H1 (cell line): ENCODE data around the gene GALNT11. TPM values are rescaled to one million over a fixed set of nuclear protein-coding genes. Genes with fewer than 3 reads are reported as not detected.

ENCODE experiments used
- CTCF ChIA-PET: fragments of 300-600 bp; sonication (Branson Sonifier 250); formaldehyde crosslinking; loops from one replicate; lab custom pipeline; 2021; ENCODE audit not compliant: partially characterized antibody; lab: Charles Lee
- POLR2A ChIA-PET: fragments of 300-600 bp; sonication (Branson Sonifier 250); formaldehyde crosslinking; loops from one replicate; lab custom pipeline; 2021; ENCODE audit warnings: inconsistent platforms; ENCODE audit not compliant: partially characterized antibody; lab: Charles Lee
- DNase-seq, 2 experiments: peaks; one replicate each; pipeline versions ENCODE4 v3.0.0 to v3.0.0-alpha.2; 2010 to 2022; ENCODE audit warnings: low spot score in 2 of 2, low read depth in 1 of 2, mixed read lengths in 1 of 2
- FAIRE-seq: peaks from 2 replicates; lab custom pipeline; 2011; peaks lifted over from hg19 to GRCh38; lab: Jason Lieb, UNC
- H2AFZ ChIP-seq: 2 replicates; pipeline ENCODE4 v1.8.1; 2012; ENCODE audit warnings: low read length, inconsistent platforms
- H2AK5ac ChIP-seq: 2 replicates; pipeline ENCODE4 v1.6.1; 2013; ENCODE audit warnings: low read depth, low read length
- H2BK120ac ChIP-seq: replicated peaks from 2 replicates; pipeline ENCODE3; 2013; ENCODE audit warnings: low read depth, low read length, inconsistent platforms
- H2BK12ac ChIP-seq: 2 replicates; pipeline ENCODE4 v1.6.1; 2013; ENCODE audit warnings: low read depth, low read length
- H2BK15ac ChIP-seq: 2 replicates; pipeline ENCODE4 v1.6.1; 2013; ENCODE audit warnings: low read length
- H2BK20ac ChIP-seq: 2 replicates; pipeline ENCODE4 v1.6.1; 2013; ENCODE audit warnings: low read length
- H2BK5ac ChIP-seq: 2 replicates; pipeline ENCODE4 v1.6.1; 2013; ENCODE audit warnings: low read depth, low read length
- H3K14ac ChIP-seq: 2 replicates; pipeline ENCODE4 v1.6.1; 2013; ENCODE audit warnings: inconsistent platforms; ENCODE audit not compliant: insufficient read length
- H3K18ac ChIP-seq: 2 replicates; pipeline ENCODE4 v1.6.1; 2013; ENCODE audit warnings: low read length; ENCODE audit errors: extremely low read depth
- H3K23ac ChIP-seq: 2 replicates; pipeline ENCODE4 v1.6.1; 2013; ENCODE audit warnings: inconsistent platforms; ENCODE audit not compliant: insufficient read length
- H3K23me2 ChIP-seq: 2 replicates; pipeline ENCODE4 v1.6.1; 2013; ENCODE audit warnings: low read depth, low read length
- H3K27ac ChIP-seq: 2 replicates; pipeline ENCODE4 v1.6.1; 2011; ENCODE audit warnings: low read depth, low read length, inconsistent platforms
- H3K27me3 ChIP-seq, 4 experiments: replicated peaks in 1 of 4; 1 replicate in 1 of 4; 2 replicates in 3 of 4; pipeline versions ENCODE4 v1.6.1 to v1.8.1; 2011 to 2013; ENCODE audit warnings: low read length in 3 of 4, mild to moderate bottlenecking in 3 of 4, inconsistent platforms in 2 of 4, mixed read lengths in 2 of 4, moderate library complexity in 1 of 4; ENCODE audit not compliant: control insufficient read depth in 3 of 4, insufficient read depth in 3 of 4; ENCODE audit errors: extremely low read depth in 1 of 4
- H3K36me3 ChIP-seq, 4 experiments: 2 replicates each; pipeline versions ENCODE4 v1.6.1 to v1.8.1; 2011 to 2013; ENCODE audit warnings: mild to moderate bottlenecking in 4 of 4, low read length in 3 of 4, moderate library complexity in 2 of 4, control low read depth in 1 of 4, inconsistent platforms in 1 of 4; ENCODE audit not compliant: insufficient read depth in 4 of 4, control insufficient read depth in 2 of 4
- H3K4ac ChIP-seq: replicated peaks from 2 replicates; pipeline ENCODE3; 2013; ENCODE audit warnings: low read length, low read depth, mixed read lengths, inconsistent platforms; ENCODE audit not compliant: insufficient read length
- H3K4me1 ChIP-seq, 4 experiments: replicated peaks in 1 of 4; 1 replicate in 1 of 4; 2 replicates in 3 of 4; pipeline versions ENCODE4 v1.6.1 to v1.8.1; 2011 to 2013; ENCODE audit warnings: low read length in 3 of 4, inconsistent platforms in 2 of 4, mixed read lengths in 1 of 4; ENCODE audit not compliant: insufficient read depth in 4 of 4, control insufficient read depth in 3 of 4
- H3K4me2 ChIP-seq, 2 experiments: 2 replicates each; pipeline versions ENCODE4 v1.6.1 to v1.8.1; 2011 to 2013; ENCODE audit warnings: low read depth in 2 of 2, low read length in 2 of 2, control low read depth in 1 of 2, inconsistent platforms in 1 of 2, mild to moderate bottlenecking in 1 of 2; ENCODE audit not compliant: insufficient read depth in 1 of 2
- H3K4me3 ChIP-seq, 4 experiments: fragments of 200-600, 300-600 bp in 1 of 4; sonication (generic), shearing (Covaris generic), sonication (Bioruptor Twin) in 1 of 4; 2 replicates each; pipeline versions ENCODE4 v1.5.1 to v1.8.1; 2011 to 2016; ENCODE audit warnings: low read length in 4 of 4, low read depth in 3 of 4, control low read depth in 2 of 4, inconsistent platforms in 2 of 4, mild to moderate bottlenecking in 2 of 4, mixed read lengths in 1 of 4, moderate library complexity in 1 of 4; ENCODE audit not compliant: insufficient read depth in 2 of 4; ENCODE audit errors: extremely low read depth in 1 of 4
- H3K56ac ChIP-seq: replicated peaks from 2 replicates; pipeline ENCODE3; 2013; ENCODE audit warnings: low read depth, mild to moderate bottlenecking, mixed read lengths, low read length, inconsistent platforms; ENCODE audit not compliant: insufficient read length
- H3K79me1 ChIP-seq: 2 replicates; pipeline ENCODE4 v1.6.1; 2013; ENCODE audit warnings: low read depth, low read length, control low read depth
- H3K79me2 ChIP-seq, 2 experiments: 2 replicates each; pipeline versions ENCODE4 v1.6.1 to v1.8.1; 2012 to 2013; ENCODE audit warnings: low read length in 2 of 2, mild to moderate bottlenecking in 2 of 2, inconsistent platforms in 1 of 2; ENCODE audit not compliant: insufficient read depth in 2 of 2, control insufficient read depth in 1 of 2
- H3K9ac ChIP-seq, 4 experiments: replicated peaks in 1 of 4; 1 replicate in 1 of 4; 2 replicates in 3 of 4; pipeline versions ENCODE4 v1.6.1 to v1.8.1; 2011 to 2013; ENCODE audit warnings: low read depth in 3 of 4, low read length in 3 of 4, control low read depth in 2 of 4, mild to moderate bottlenecking in 2 of 4, moderate library complexity in 2 of 4, inconsistent platforms in 1 of 4; ENCODE audit errors: extremely low read depth in 1 of 4
- H3K9me3 ChIP-seq, 2 experiments: 2 replicates each; pipeline versions ENCODE4 v1.6.1 to v1.8.1; 2012 to 2013; ENCODE audit warnings: mild to moderate bottlenecking in 2 of 2, moderate library complexity in 2 of 2, control low read depth in 1 of 2, inconsistent platforms in 1 of 2, low read depth in 1 of 2, low read length in 1 of 2, mixed read lengths in 1 of 2; ENCODE audit not compliant: insufficient read depth in 2 of 2
- H4K20me1 ChIP-seq, 2 experiments: replicated peaks in 1 of 2; 2 replicates each; pipeline versions ENCODE3 to v1.8.1; 2011 to 2013; ENCODE audit warnings: inconsistent platforms in 2 of 2, low read length in 2 of 2, mild to moderate bottlenecking in 1 of 2; ENCODE audit not compliant: insufficient read depth in 2 of 2, control insufficient read depth in 1 of 2
- H4K5ac ChIP-seq: 2 replicates; pipeline ENCODE4 v1.6.1; 2013; ENCODE audit warnings: low read length, low read depth, mixed read lengths, inconsistent platforms; ENCODE audit not compliant: insufficient read length
- H4K8ac ChIP-seq: 2 replicates; pipeline ENCODE4 v1.8.0; 2013; ENCODE audit warnings: mild to moderate bottlenecking, moderate library complexity, low read length, inconsistent platforms; ENCODE audit not compliant: insufficient read depth; ENCODE audit errors: extremely low read depth
- H4K91ac ChIP-seq: replicated peaks from 2 replicates; pipeline ENCODE3; 2013; ENCODE audit warnings: low read length, mixed read lengths, inconsistent platforms; ENCODE audit not compliant: insufficient read length
- WGBS, 2 experiments: shearing (Covaris generic) in 1 of 2; methylation state at CpG; one replicate each; pipeline versions ENCODE4 v1.1.6 to v1.1.7; 2013 to 2015; ENCODE audit warnings: low lambda C conversion rate in 2 of 2, mixed read lengths in 2 of 2, inconsistent platforms in 1 of 2, low coverage in 1 of 2, missing lambda C conversion rate in 1 of 2; ENCODE audit not compliant: insufficient replicate concordance in 2 of 2, insufficient coverage in 1 of 2, insufficient read length in 1 of 2; ENCODE audit errors: extremely low coverage in 1 of 2, missing lambda C conversion rate in 1 of 2; 5-methylcytosine and 5-hydroxymethylcytosine counted together
- polyA plus RNA-seq, 7 experiments: library from polyadenylated mRNA; depleted of rRNA in 3 of 7; stranded (reverse) in 5 of 7; unstranded in 2 of 7; fragments of >200 nt in 5 of 7; fragments of 200-250 nt in 2 of 7; gene quantifications; 1 replicate in 5 of 7; 2 replicates in 1 of 7; 4 replicates in 1 of 7; pipeline versions ENCODE4 v1.2.1 to v1.2.3, GENCODE V29; 2011 to 2013; ENCODE audit warnings: missing spikeins in 2 of 7, mixed read lengths in 2 of 7
- total RNA-seq: library from RNA; stranded (reverse); fragmentation: NEBNext Ultra II Directional; extraction: Animal tissue kit (Norgen Biotek cat#: 25700); gene quantifications from 2 replicates; pipeline ENCODE4 v1.2.1, GENCODE V29; 2021
- TF ChIP-seq, protein P1 (sequence below): IDR thresholded peaks from 2 replicates; pipeline ENCODE4 v1.6.1; 2012; ENCODE audit warnings: low read length, inconsistent platforms

GALNT11 gene
- total and polyA plus RNA-seq, 2 of the 8 experiments (the other 6 are each of a cell fraction or from before 2014, with no cell fraction given): 20.5 to 23.2 TPM

DNA sequence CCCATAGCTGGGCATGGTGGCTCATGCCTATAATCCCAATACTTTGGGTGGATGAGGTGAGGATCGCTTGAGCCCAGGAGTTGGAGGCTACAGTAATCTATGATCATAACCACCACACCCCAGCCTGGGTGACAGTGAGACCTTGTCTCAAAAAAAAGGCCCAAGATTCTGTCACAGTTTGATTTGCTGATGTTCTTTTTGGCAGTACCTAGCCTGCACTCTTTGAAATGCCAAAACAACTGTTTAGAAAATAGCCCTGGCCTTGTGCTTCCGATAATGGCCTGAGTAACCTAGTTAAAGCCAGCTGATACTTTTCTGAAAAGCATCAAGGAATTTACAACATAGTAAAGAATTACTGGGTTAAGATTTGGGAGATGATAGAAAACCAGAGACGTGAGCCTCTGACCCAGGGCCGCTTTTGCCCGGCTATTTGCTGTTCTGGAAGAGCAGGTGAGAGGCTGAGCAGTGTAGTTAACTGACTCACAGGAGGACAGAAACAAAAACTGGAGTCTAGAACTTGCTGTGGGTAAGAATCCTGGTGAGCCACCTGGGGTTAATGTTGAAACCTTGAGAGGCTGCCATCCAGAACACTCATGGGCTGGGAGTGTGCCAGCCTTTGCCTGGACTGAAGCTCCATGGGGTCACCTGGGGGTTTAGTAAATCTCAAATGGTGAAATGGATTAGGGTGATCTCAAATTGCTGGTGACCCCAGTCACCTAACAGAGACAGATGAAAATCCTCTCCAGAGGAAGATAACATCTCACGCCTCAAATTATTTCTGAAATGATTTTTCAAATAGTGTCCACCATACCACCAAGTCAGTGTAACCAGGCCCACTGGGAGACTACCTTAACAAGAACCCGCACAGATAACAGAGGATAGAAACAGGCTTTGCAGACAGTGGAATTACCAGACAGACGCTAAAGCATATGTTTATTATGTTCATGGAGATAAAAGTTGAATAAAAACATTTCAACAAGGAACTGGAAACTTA, 51.8 kb downstream of the GALNT11 start:
- no peak for FAIRE-seq

More for the DNA sequence above, 51.8 kb downstream of the GALNT11 start:
- Histone ChIP-seq H2BK12ac (no peak overlapping the region; the same call in 1 of the 2 replicates), H3K23ac (no peak overlapping the region), H3K36me3 (no peaks in the 10 kb centered on the region), H3K18ac (no peak overlapping the region), H3K79me2 (peaks cover 0 to 6% of the 10 kb centered on the region in 2 experiments; a peak in 1 of 4 replicates), H3K27me3 (no peaks in the 10 kb centered on the region), H2AFZ (no peak overlapping the region), H2BK15ac (no peak overlapping the region), H2AK5ac (no peak overlapping the region), H3K4me1 (peaks cover 1 to 22% (median 17%) of the 10 kb centered on the region in 4 experiments; a peak in 6 of 7 replicates), H3K9me3 (no peaks in the 10 kb centered on the region), H2BK5ac (no peak overlapping the region), H3K27ac (no peak overlapping the region), H3K9ac (no peak overlapping the region), H3K56ac (no peak overlapping the region), H4K5ac (no peak overlapping the region), H2BK120ac (no peak overlapping the region), H4K8ac (no peak overlapping the region), H4K91ac (no peak overlapping the region)
- ChIA-PET CTCF (interaction anchor here (0.6 to 2.5 kb wide), 32 partner anchors 10 to 596 kb away, joined by 3 to 14 read pairs (median 4); partner anchors contain the start of gene GALNTL5), POLR2A (interaction anchor here (0.5 to 1.2 kb wide), 2 partner anchors 11 to 190 kb away, joined by 3 to 4 read pairs; no protein-coding TSS in a partner anchor)
- TF ChIP-seq, protein P1, sequence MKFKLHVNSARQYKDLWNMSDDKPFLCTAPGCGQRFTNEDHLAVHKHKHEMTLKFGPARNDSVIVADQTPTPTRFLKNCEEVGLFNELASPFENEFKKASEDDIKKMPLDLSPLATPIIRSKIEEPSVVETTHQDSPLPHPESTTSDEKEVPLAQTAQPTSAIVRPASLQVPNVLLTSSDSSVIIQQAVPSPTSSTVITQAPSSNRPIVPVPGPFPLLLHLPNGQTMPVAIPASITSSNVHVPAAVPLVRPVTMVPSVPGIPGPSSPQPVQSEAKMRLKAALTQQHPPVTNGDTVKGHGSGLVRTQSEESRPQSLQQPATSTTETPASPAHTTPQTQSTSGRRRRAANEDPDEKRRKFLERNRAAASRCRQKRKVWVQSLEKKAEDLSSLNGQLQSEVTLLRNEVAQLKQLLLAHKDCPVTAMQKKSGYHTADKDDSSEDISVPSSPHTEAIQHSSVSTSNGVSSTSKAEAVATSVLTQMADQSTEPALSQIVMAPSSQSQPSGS: no peak
- TF ChIP-seq, all 59 proteins: peak for 0
- H3K4me3 ChIP-seq: no peak overlapping the region
- WGBS, 2 experiments: 90% methylated on average over 8 of the region's 8 CpGs; no CpG with 5 or more reads in 1 of the 2 experiments
- DNase-seq: no peak
- H4K20me1 ChIP-seq: no peaks in the 10 kb centered on the region
- no peak overlapping the region for H3K4me2 ChIP-seq
- H3K79me1 ChIP-seq: no peaks in the 10 kb centered on the region
- H2BK20ac ChIP-seq: peak overlapping the region; percentile 21; the same call in 1 of the 2 replicates
- no peak overlapping the region for H3K4ac ChIP-seq
- no peak overlapping the region for H3K14ac ChIP-seq
- no peaks in the 10 kb centered on the region for H3K23me2 ChIP-seq
